Fibroblast of pulmonary artery (primary cell): Measurements from ENCODE around the gene ZGPAT.
"Not testable (repeated sequence)": the region's sequence is repeated elsewhere in the genome, so short reads cannot be mapped to it uniquely, and the experiment has no call there.

Experiments
- DNase-seq: peaks from one replicate; pipeline ENCODE4 v3.0.0-alpha.2; 2010; ENCODE audit warnings: low read depth
- H3K4me3 ChIP-seq: replicated peaks from 2 replicates; pipeline ENCODE4 v1.5.1; 2011; ENCODE audit warnings: low read depth, mild to moderate bottlenecking, control low read depth, low read length, moderate library complexity
- CTCF ChIP-seq: IDR thresholded peaks from 2 replicates; pipeline ENCODE4 v1.5.1; 2011; ENCODE audit warnings: mild to moderate bottlenecking, control low read depth, low read length, inconsistent platforms; ENCODE audit errors: missing control alignments

ZGPAT gene, protein sequence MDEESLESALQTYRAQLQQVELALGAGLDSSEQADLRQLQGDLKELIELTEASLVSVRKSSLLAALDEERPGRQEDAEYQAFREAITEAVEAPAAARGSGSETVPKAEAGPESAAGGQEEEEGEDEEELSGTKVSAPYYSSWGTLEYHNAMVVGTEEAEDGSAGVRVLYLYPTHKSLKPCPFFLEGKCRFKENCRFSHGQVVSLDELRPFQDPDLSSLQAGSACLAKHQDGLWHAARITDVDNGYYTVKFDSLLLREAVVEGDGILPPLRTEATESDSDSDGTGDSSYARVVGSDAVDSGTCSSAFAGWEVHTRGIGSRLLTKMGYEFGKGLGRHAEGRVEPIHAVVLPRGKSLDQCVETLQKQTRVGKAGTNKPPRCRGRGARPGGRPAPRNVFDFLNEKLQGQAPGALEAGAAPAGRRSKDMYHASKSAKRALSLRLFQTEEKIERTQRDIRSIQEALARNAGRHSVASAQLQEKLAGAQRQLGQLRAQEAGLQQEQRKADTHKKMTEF

GRCh38 chr20:63707558-63708300 lies at the start of gene ZGPAT, which contains the start of gene ARFRP1:
ZGPAT (plus strand) TSS chr20:63708039; CDS start chr20:63708581, 542 bp downstream.
ARFRP1 (minus strand) TSS chr20:63707976; CDS start chr20:63707091, 885 bp downstream.
- peak; percentile 79 for DNase-seq
- H3K4me3 ChIP-seq, result peak within 1 kb of the TSS; percentile 74
- TF ChIP-seq CTCF, result no peak

DNA sequence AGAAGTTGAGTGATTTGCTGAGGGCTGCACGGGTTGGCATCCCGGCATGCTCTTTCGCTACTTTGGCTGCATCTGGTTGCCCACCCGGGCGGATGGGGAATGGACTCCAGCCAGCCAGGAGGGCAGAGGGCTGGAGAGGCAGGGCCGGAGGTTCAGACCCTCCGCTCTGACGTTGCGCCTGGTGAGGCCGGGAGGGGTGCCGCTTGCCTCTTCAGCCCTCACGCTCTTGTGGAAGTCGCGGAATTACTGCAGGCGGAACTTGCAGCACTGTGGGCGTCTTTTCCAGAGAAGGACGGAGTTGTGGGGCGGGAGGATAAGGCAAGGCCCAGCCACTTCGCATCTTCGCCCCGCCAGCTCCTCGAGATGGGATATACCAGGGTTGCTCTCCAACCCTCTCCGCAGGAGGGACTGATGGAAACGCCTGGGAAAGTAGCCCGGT lies 49.1 kb upstream of the ZGPAT start:
- TF ChIP-seq CTCF, result no peak
- peak overlapping the region; percentile 88 for H3K4me3 ChIP-seq
- DNase-seq, result peak; percentile 56

DNA sequence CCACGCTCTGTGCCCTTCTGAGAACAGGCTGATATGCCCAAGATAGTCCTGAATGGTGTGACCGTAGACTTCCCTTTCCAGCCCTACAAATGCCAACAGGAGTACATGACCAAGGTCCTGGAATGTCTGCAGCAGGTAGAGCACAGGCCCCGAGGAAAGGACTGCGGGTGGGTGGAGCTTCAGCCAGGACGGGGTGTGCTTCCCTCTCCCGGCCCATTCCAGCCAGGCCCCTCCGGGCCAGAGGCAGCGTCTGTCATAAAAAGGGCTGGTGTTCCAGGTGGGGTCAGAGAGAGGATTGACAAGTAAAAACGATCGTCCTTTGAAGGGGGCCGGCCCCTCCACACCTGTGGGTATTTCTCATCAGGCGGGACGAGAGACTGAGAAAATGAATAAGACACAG lies 48.5 kb upstream of the ZGPAT start:
- peak overlapping the region; percentile 88 for H3K4me3 ChIP-seq
- DNase-seq, result no peak
- TF ChIP-seq CTCF, result no peak

- DNase-seq, result not testable (repeated sequence)
Observed at GRCh38 chr20:63660174-63660573, 47.7 kb upstream of the ZGPAT start.

GRCh38 chr20:63660622-63661021 lies 47.2 kb upstream of the ZGPAT start:
- no peak overlapping the region for H3K4me3 ChIP-seq
- DNase-seq, result no peak
- no peak for TF ChIP-seq CTCF

More at GRCh38 chr20:63660174-63660573, 47.7 kb upstream of the ZGPAT start:
- not testable (repeated sequence) for H3K4me3 ChIP-seq

DNA sequence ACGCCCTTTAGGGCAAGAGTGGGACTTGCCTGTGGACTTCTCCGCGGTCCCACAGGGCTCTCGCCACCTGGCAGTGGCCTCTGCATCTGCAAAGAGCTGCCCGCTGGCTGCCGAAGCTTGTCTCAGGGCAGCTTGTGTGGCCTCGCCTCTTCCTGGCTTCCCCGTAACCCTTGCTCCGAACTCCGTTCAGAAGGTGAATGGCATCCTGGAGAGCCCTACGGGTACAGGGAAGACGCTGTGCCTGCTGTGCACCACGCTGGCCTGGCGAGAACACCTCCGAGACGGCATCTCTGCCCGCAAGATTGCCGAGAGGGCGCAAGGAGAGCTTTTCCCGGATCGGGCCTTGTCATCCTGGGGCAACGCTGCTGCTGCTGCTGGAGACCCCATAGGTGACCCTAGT lies 46.7 kb upstream of the ZGPAT start:
- H3K4me3 ChIP-seq, result no peak overlapping the region
- DNase-seq, result no peak
- no peak for TF ChIP-seq CTCF
